ENCODE measurements around the gene ATL1. TPM values are rescaled to one million over a fixed set of nuclear protein-coding genes. Genes with fewer than 3 reads are reported as not detected.

ATL1 gene
- total and polyA plus RNA-seq, 2 of the 13 experiments (the other 11 are each of a cell fraction or from before 2014, with no cell fraction given) = 0.60 to 0.65 TPM

DNA sequence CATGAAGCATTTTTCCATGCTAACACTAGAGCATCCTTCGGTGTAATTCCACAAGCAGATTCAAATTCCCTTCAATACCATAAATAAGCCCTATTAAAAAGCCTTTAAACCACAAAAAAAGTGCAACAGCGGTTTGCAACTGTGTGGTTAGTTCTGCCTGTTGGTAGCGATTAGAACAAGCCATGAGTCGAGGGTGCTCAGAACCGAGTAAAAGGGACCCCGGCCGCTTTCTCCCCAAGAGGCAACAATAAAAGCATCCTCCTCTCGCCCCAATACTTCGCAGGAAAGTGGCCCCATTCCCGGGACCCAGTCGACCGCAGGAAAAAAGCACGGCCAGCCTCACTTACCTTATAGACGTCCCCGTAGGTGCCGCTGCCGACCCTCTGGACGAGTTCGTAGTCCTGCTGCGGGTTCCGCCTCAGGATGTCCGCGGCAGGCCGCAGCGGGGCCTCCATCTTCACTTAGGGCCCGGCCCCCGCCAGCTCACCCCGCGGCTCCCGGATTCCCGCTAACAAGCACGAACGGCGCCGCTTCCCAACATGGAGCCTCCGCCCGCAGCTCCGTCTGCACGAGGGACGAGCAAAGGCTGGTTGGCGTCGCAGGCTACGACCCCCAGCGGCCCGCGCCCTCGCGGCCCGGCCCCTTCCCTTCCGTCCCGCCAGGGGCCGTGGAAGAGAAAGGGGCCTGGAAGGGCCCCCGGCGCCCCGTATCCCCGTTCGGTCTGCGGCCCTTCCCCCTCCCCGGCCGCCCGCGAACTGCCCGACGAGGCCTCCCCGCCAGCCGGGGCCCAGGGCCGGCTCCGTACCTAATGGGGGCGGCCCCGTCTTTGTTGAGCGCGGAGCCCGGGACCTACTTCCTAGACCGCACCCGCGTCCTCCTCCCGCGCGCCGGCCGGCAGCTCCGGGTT, 28.1 kb upstream of the ATL1 start (continued):
- TF ChIP-seq ZNF558 (CRISPR knock-in tag; IDR thresholded peaks at IDR 0.05; ENCODE audit: borderline replicate concordance) = 0 out of 2 replicates have a peak, but pooled peaks have one; percentile 69
- TF ChIP-seq SOX5 (CRISPR knock-in tag; IDR thresholded peaks at IDR 0.05; ENCODE audit: borderline replicate concordance) = no peak
- TF ChIP-seq, protein P1, sequence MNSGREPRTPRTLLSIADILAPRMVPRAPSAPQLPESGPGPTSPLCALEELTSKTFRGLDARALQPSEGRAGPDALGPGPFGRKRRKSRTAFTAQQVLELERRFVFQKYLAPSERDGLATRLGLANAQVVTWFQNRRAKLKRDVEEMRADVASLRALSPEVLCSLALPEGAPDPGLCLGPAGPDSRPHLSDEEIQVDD (CRISPR knock-in tag; IDR thresholded peaks at IDR 0.05; ENCODE audit: borderline replicate concordance) = 0 out of 2 replicates have a peak, but pooled peaks have one; percentile 29
- TF ChIP-seq MIER2 (CRISPR knock-in tag; IDR thresholded peaks at IDR 0.05) = no peak
- no peak for TF ChIP-seq ZNF543 (CRISPR knock-in tag; IDR thresholded peaks at IDR 0.05)
- no peak for TF ChIP-seq RXRA (CRISPR knock-in tag; IDR thresholded peaks at IDR 0.05)
- TF ChIP-seq, protein P2, sequence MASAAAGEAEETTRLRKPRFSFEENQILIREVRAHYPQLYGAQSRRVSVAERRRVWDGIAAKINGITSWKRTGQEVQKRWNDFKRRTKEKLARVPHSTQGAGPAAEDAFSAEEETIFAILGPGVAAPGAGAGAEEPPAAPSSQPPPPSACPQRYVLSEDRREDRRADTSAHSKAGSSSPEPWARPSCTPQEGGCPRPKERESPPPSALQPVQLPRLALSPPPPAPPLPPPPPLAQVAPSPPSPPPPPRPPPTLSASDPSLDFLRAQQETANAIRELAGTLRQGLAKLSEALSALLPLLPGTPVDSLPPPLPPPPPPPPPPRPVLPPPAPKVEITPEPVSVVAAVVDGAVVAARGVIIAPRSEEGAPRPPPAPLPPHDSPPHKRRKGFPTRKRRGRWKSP (CRISPR knock-in tag; IDR thresholded peaks at IDR 0.05) = no peak
- no peak for TF ChIP-seq FOXK1 (CRISPR knock-in tag; IDR thresholded peaks at IDR 0.05; ENCODE audit: borderline replicate concordance, low read depth)
- no peak for TF ChIP-seq SP140L (CRISPR knock-in tag; IDR thresholded peaks at IDR 0.05; ENCODE audit: borderline replicate concordance)
- TF ChIP-seq ZNF737 (CRISPR knock-in tag; IDR thresholded peaks at IDR 0.05; ENCODE audit: borderline replicate concordance) = 0 out of 2 replicates have a peak, but pooled peaks have one; percentile 79
- TF ChIP-seq ZNF263 (CRISPR knock-in tag; IDR thresholded peaks at IDR 0.05) = no peak
- no peak for TF ChIP-seq IKZF1 (IDR thresholded peaks at IDR 0.05)
- TF ChIP-seq ZNF598 (CRISPR knock-in tag; IDR thresholded peaks at IDR 0.05; ENCODE audit: borderline replicate concordance) = 0 out of 2 replicates have a peak, but pooled peaks have one; percentile 51
- no peak for TF ChIP-seq SETDB1 (CRISPR knock-in tag; IDR thresholded peaks at IDR 0.05; ENCODE audit: borderline replicate concordance)
- no peak for TF ChIP-seq TOE1 (CRISPR knock-in tag; IDR thresholded peaks at IDR 0.05)
- TF ChIP-seq ZNF746 (CRISPR knock-in tag; IDR thresholded peaks at IDR 0.05) = peak; percentile 46; the same call in 1 of the 2 replicates
- TF ChIP-seq ZNF563 (CRISPR knock-in tag; IDR thresholded peaks at IDR 0.05) = peak; percentile 78; the same call in 1 of the 2 replicates
- TF ChIP-seq, protein P3, sequence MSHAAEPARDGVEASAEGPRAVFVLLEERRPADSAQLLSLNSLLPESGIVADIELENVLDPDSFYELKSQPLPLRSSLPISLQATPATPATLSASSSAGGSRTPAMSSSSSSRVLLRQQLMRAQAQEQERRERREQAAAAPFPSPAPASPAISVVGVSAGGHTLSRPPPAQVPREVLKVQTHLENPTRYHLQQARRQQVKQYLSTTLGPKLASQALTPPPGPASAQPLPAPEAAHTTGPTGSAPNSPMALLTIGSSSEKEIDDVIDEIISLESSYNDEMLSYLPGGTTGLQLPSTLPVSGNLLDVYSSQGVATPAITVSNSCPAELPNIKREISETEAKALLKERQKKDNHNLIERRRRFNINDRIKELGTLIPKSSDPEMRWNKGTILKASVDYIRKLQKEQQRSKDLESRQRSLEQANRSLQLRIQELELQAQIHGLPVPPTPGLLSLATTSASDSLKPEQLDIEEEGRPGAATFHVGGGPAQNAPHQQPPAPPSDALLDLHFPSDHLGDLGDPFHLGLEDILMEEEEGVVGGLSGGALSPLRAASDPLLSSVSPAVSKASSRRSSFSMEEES (CRISPR knock-in tag; IDR thresholded peaks at IDR 0.05) = no peak
- no peak for TF ChIP-seq MATR3 (CRISPR knock-in tag; IDR thresholded peaks at IDR 0.05)
- TF ChIP-seq ZNF260 (CRISPR knock-in tag; IDR thresholded peaks at IDR 0.05; ENCODE audit: borderline replicate concordance, low read depth) = no peak
- TF ChIP-seq NR3C1 (CRISPR knock-in tag; IDR thresholded peaks at IDR 0.05) = no peak
- TF ChIP-seq, protein P4, sequence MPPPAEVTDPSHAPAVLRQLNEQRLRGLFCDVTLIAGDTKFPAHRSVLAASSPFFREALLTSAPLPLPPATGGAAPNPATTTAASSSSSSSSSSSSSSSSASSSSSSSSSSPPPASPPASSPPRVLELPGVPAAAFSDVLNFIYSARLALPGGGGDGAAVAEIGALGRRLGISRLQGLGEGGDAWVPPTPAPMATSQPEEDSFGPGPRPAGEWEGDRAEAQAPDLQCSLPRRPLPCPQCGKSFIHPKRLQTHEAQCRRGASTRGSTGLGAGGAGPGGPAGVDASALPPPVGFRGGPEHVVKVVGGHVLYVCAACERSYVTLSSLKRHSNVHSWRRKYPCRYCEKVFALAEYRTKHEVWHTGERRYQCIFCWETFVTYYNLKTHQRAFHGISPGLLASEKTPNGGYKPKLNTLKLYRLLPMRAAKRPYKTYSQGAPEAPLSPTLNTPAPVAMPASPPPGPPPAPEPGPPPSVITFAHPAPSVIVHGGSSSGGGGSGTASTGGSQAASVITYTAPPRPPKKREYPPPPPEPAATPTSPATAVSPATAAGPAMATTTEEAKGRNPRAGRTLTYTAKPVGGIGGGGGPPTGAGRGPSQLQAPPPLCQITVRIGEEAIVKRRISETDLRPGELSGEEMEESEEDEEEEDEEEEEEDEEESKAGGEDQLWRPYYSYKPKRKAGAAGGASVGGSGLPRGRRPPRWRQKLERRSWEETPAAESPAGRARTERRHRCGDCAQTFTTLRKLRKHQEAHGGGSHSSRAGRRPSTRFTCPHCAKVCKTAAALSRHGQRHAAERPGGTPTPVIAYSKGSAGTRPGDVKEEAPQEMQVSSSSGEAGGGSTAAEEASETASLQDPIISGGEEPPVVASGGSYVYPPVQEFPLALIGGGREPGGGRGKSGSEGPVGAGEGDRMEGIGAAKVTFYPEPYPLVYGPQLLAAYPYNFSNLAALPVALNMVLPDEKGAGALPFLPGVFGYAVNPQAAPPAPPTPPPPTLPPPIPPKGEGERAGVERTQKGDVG (CRISPR knock-in tag; IDR thresholded peaks at IDR 0.05; ENCODE audit: borderline replicate concordance) = no peak
- TF ChIP-seq SMAD3 (CRISPR knock-in tag; IDR thresholded peaks at IDR 0.05) = no peak; the same call in 1 of the 2 replicates
- peak; percentile 85 for TF ChIP-seq ZFX (CRISPR knock-in tag; IDR thresholded peaks at IDR 0.05; ENCODE audit: low read depth)

Measured in HepG2 (cell line).